K562 (cell line): ENCODE results near the gene SHB. TPM values are rescaled to one million over a fixed set of nuclear protein-coding genes. Genes with fewer than 3 reads are reported as not detected.

Experiments used
- EHMT2 ChIP-seq: fragments of 450-650 bp; IDR thresholded peaks from 2 replicates; pipeline ENCODE4 v1.6.1; 2018; ENCODE audit warnings: antibody characterized with exemption
- KAT8 ChIP-seq: fragments of 450-650 bp; IDR thresholded peaks from 2 replicates; pipeline ENCODE4 v1.6.1; 2016; ENCODE audit warnings: low read depth, mild to moderate bottlenecking
- MGA ChIP-seq: fragments of 450-650 bp; IDR thresholded peaks from 2 replicates; pipeline ENCODE4 v1.6.1; 2016; ENCODE audit warnings: mild to moderate bottlenecking, moderate library complexity
- NR2F6 ChIP-seq: fragments of 450-650 bp; formaldehyde crosslinking; IDR thresholded peaks from 2 replicates; pipeline ENCODE4 v1.4.0; 2020; ENCODE audit warnings: mild to moderate bottlenecking
- PBX2 ChIP-seq, 2 experiments: IDR thresholded peaks in 1 of 2; conservative IDR thresholded peaks in 1 of 2; 2 replicates each; pipeline ENCODE4 v1.6.1; 2016; ENCODE audit warnings: low read depth in 2 of 2, mild to moderate bottlenecking in 1 of 2, missing compliant biosample characterization in 1 of 2, missing genetic modification characterization in 1 of 2, moderate library complexity in 1 of 2
- SMARCE1 ChIP-seq: fragments of 450-650 bp; IDR thresholded peaks from 2 replicates; pipeline ENCODE4 v1.7.1; 2016; ENCODE audit warnings: mild to moderate bottlenecking
- ZNF316 ChIP-seq: fragments of 450-650 bp; IDR thresholded peaks from 2 replicates; pipeline ENCODE4 v1.6.1; 2016
- ZNF592 ChIP-seq: fragments of 450-650 bp; IDR thresholded peaks from 2 replicates; pipeline ENCODE4 v1.6.1; 2017; ENCODE audit warnings: antibody characterized with exemption, mild to moderate bottlenecking
- polyA plus RNA-seq, 8 experiments: library from polyadenylated mRNA; depleted of rRNA in 4 of 8; stranded (reverse) in 5 of 8; unstranded in 3 of 8; fragments of >200 nt; fragmentation: Nextera tagmentation in 2 of 8; fragmentation: Illumina TruSeq in 1 of 8; extraction: Ambion mirVana in 2 of 8; extraction: Trizol in 1 of 8; gene quantifications; 2 replicates each; pipeline versions ENCODE4 v1.2.1 to v1.2.3, GENCODE V29; 2011 to 2014; ENCODE audit warnings: inconsistent platforms in 1 of 8, missing spikeins in 1 of 8
- total RNA-seq, 7 experiments: library from RNA; depleted of rRNA in 6 of 7; stranded (reverse); fragments of >200 nt in 6 of 7; fragmentation: Illumina TruSeq in 2 of 7; extraction: Trizol in 2 of 7; gene quantifications; 2 replicates each; pipeline versions ENCODE4 v1.2.1 to v1.2.3, GENCODE V29; 2011 to 2021; ENCODE audit warnings: low replicate concordance in 1 of 7

SHB gene
- total and polyA plus RNA-seq, 9 of the 15 experiments (the other 6 are each of a cell fraction or from before 2014, with no cell fraction given) = 0.78 to 16.0 (median 5.3) TPM

GRCh38 chr9:38039907-38040682, 28.9 kb downstream of the SHB start (continued):
- TF ChIP-seq SMARCE1 (no peak), ZNF592 (no peak), ZNF316 (no peak), NR2F6 (no peak), MGA (no peak), PBX2 (CRISPR knock-in tag; IDR thresholded peaks at IDR 0.05; ENCODE audit: low read depth) (no peak), PBX2 (tag; conservative IDR thresholded peaks at IDR 0.05; ENCODE audit: low read depth) (no peak), KAT8 (no peak), EHMT2 (peak; percentile 34; the same call in 1 of the 2 replicates)
